HG03460 (cell line): ENCODE results near the gene SPDYE1.
"Not testable (repeated sequence)": the region's sequence is repeated elsewhere in the genome, so short reads cannot be mapped to it uniquely, and the experiment has no call there.

ENCODE experiments used
- ATAC-seq: cut with Tn5 transposase; IDR thresholded peaks from one replicate; pipeline ENCODE4 v1.9.1; 2021; ENCODE audit not compliant: unreplicated experiment

SPDYE1 gene

DNA sequence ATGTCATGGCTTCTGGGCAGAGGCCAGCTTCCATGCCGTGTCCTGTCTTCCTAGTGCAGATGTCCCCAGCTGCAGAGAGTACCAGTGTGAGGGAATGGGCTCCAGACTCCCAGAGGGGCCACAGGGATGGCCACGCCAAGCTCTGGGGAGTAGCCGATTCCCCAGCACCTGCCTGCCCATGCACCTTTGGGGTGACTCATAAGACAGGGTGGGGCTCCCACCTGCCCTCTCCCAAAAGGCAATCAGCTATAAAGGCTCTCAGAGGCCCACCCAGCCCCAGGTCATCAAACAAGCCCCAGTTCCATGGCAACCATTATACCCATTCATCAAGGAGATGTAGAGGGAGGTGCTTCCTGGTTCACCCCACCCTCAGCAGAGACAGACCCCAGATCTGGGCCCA, at the start of gene SPDYE1:
Gene SPDYE1, plus strand, starts transcription at position 366 of the 400 bp plus-strand sequence. CDS start 2,053 bp downstream, outside the sequence.
- ATAC-seq, result not testable (repeated sequence)

- no peak for ATAC-seq
Measured at GRCh38 chr7:43952028-43952427, 45.7 kb upstream of the SPDYE1 start.

GRCh38 chr7:43953071-43953470, 44.6 kb upstream of the SPDYE1 start:
- ATAC-seq, result no peak

DNA sequence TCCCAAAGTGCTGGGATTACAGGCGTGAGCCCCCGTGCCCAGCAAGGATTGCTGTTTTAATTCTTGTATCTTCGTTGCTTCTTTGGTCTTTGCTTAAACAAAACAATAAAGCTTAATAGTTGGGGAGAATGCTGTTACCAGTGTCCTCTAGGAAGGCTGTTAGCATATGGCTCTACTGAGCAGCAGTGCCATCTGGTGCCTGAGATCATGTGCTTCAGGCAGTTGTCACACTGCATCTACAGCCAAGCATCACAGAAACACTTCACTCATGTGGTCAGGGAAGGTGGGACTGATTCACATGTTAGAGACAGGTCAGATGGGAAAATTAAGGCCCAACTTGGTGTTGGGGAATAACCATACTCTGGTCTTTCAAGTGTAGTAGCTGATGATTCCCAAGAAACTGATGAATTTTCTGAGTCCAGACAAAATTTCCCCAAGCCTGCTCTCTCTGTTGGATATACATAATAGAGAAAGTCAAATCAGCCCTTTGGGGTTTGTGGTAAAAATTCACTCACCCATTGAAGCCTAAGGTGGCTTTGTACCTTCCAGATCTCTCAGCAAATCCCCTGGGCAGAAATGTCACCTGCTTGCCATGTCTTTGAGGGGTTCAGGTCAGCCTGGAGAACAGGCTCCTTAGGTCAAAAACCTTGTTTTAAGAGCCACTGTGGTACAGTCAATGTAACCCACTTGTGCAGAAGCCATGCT, 43.0 kb upstream of the SPDYE1 start:
- no peak for ATAC-seq

GRCh38 chr7:43956027-43956426, 41.7 kb upstream of the SPDYE1 start:
- ATAC-seq, result no peak

- ATAC-seq, result no peak
Measured at GRCh38 chr7:43960933-43961332, 36.8 kb upstream of the SPDYE1 start.

DNA sequence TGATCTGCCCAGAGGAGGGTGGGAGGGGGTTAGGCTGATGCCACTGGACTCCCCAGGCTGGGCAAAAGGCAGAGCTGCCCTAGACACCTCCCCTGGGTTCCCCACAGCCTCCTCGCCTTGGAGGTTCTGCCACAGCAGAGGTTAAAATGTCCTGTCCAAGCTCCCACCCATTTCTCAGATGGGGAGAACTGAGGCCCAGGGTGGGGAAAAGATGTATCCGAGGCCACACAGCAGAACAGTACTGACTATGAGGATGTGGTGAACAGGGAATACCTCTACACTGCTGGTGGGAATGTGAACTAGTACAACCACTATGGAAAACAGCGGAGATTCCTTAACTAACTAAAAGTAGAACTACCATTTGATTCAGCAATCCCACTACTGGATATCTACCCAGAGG, 31.3 kb upstream of the SPDYE1 start:
- ATAC-seq, result not testable (repeated sequence)

GRCh38 chr7:43968172-43969040, 29.3 kb upstream of the SPDYE1 start:
- ATAC-seq, result not testable (repeated sequence)

DNA sequence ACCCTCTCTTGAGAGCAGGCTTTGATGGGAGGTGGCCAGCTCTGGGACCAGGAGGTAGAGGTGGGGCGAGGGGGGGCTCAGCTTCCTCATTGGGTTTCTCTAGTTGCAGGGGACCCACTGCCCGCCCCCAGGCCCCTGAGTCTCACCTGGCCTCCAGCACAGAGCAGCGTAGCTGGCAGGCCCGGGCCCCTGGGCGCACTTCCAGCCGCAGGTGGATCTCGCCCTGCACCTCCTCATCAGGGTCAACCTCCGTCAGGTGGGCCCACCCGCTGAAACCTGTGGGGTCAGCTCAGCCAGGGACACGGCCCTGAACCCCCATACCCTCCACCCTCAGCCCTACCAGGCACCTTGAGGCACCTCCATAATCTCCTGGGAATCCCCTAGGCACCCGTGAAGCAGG, 28.1 kb upstream of the SPDYE1 start:
- ATAC-seq, result not testable (repeated sequence)

GRCh38 chr7:43970698-43971097, 27.0 kb upstream of the SPDYE1 start:
- ATAC-seq, result not testable (repeated sequence)

DNA sequence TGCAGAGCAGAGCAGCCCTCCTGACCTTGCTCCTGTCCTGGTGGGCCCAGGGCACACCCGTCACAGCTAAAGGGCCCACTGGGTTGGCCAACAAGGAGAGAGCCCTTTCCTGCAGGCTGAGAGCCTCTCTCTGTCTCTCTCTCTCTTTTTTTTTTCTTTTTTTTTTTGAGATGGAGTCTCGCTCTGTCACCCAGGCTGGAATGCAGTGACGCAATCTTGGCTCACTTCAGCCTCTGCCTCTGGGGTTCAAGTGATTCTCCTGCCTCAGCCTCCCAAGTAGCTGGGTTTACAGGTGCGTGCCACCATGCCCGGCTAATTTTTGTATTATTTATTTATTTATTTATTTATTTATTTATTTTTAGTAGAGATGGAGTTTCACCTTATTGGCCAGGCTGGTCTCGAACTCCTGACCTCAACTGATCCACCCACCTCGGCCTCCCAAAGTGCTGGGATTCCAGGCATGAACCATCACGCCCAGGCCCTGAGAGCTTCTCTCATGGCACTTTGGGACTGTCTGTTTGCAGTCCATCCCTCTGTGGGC, 23.6 kb upstream of the SPDYE1 start:
- ATAC-seq, result not testable (repeated sequence)

- ATAC-seq, result not testable (repeated sequence)
Measured at GRCh38 chr7:43974725-43975482, 22.8 kb upstream of the SPDYE1 start.

DNA sequence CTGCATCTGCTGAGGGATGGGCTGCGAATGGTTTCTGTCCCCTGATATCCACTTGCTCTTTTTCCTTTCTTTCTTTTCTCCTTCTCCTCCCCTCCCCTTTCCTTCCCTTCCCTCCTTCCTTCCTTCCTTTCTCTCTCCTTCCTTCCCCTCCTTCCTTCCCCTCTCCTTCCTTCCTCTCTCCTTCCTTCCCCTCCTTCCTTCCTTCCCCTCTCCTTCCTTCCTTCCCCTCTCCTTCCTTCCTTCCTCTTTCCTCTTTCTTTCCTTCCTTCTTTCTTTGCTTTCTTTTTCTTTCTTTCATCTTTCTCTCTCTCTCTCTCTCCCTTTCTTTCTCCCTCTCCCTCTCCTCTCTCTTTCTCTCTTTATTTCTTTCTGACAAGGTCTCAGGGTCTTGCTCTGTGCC, 20.2 kb upstream of the SPDYE1 start:
- no peak for ATAC-seq

DNA sequence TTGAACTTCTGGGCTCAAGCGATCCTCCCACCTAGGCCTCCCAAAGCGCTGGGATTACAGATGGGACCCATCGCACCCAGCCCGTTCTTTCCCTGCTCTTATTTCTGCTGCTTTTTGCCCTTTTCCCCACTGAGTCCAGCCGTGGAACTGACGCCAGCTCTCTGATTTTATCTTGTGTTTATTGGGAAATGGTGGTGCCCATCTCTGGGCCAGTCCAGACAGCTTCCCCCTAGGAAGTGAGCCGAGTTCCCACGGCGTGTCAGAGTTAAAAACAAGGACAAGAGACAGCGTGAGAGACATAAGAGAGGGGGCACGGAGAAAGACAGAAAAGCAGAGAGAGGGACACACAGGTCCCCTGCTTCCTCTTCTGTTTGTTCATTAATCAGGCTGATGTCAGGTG, 19.6 kb upstream of the SPDYE1 start:
- not testable (repeated sequence) for ATAC-seq

GRCh38 chr7:43982848-43983247, 14.8 kb upstream of the SPDYE1 start:
- ATAC-seq, result not testable (repeated sequence)

DNA sequence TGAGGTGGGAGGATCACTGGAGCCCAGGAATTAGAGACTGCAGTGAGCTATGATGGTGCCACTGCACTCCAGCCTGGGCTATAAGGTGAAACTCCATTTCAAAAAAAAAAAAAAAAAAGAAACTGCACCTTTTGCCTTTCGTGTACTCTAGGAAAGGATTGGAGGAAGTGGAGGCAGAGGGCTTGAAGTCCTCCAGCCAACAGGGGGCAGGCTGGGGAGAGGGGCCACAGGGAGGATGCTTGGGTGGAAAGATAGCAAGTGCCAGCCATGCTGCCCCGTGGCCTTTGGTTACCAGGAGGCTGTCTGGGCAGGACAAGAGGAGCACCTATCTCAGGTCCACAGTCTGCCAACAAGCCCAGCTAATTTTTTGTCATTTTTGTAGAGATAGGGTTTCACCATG, 14.0 kb upstream of the SPDYE1 start:
- ATAC-seq, result not testable (repeated sequence)

DNA sequence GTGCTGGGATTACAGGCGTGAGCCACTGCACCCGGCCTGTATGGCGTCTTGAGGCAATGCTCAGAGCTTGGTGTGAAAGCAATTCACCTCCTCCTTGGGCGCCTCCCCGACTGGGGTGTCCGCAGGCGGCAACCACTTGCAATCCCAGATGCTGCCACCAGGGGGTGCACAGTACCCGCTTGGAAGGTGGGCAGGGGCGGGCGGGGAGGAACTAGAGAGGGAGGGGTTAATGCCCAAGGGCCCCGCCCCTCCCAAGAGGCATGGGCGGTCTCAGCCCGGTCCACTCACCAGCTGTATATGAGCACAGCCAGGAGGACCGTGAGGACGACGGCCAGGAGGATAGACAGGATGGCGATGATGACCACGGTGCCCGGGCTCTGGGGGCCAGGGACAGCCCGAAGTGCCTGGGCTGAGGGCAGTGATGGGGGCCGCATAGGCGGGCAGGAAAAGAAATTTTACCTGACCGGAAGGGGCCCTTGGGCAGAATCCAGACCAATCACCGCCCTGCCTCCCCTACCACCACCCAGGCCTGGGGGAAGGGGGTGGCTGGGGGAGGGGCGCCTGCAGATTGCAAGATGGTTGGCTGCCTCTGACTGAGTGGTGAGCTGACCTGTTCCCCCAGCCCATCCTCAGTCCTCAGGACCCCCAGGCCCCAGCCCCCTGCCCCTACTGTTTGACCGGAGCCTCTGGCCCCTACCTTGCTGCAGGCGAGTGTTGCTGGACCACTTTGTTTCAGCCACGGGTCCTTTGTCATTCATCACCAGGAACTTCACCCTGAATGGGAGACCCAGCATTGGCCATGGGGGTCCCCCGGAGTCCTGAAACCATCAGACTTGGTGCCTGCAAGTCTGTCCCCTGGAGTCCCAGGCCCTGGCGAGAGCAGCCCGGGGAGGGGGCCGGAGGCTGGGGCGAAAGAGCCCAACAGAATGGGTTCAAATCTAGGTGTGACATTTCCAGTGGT, 11.5 kb upstream of the SPDYE1 start:
- peak; percentile 71 for ATAC-seq

- not testable (repeated sequence) for ATAC-seq
Measured at GRCh38 chr7:43987476-43987875, 10.2 kb upstream of the SPDYE1 start.

DNA sequence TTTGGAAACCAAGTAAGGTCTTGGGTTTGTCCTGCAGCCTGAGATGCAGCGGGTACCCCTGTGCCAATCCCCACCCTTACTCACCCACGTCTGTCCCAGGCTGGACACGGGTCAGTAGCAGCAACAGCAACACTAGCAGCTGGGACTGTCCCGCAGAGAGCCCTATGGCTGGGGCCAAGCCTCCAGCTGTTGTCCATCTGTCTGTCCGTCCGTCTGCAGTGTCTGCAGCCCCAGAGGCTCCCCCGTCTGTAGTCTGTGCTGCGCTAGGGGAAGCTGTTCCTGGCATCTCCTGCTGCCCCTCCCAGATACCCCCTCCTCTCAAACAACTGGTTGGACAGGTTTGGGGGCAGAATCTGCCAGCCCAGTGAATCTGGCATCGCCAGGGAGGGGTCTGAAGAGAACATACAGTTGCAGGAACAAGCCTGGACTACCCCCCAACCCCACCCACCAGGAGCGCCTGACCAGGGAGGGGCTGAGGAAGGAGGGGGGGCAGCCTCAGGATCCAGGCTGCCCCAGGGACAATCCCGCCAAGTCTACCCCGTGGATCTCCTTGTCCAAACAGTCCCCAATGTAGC, 7.6 kb upstream of the SPDYE1 start:
- ATAC-seq, result not testable (repeated sequence)
